ENCODE data around the gene LMBRD1. TPM values are rescaled to one million over a fixed set of nuclear protein-coding genes. Genes with fewer than 3 reads are reported as not detected.

LMBRD1 gene
- total RNA-seq: 10 to 100 TPM in 4 of 5 donors, 1 to 10 TPM in 1; 9.8 to 83.0 (median 34.8) TPM
- polyA plus RNA-seq: 10 to 100 TPM; 20.7 to 26.4 (median 25.7) TPM
- long read RNA-seq, donor 1, partial matches to known transcripts: 0 of 4 reads
- long read RNA-seq, donor 1, other reads (novel, unspliced or antisense): 0 of 4 reads
- long read RNA-seq, donor 2, transcript LMBRD1-202 (16 exons, 2,264 nt): major isoform, 8 of 12 reads
- long read RNA-seq, donor 2, partial matches to known transcripts: 0 of 12 reads
- long read RNA-seq, donor 2, other reads (novel, unspliced or antisense): 0 of 12 reads
- long read RNA-seq, donor 3, transcript LMBRD1-202 (16 exons, 2,264 nt): major isoform, 11 of 15 reads
- long read RNA-seq, donor 3, partial matches to known transcripts: 0 of 15 reads
- long read RNA-seq, donor 3, other reads (novel, unspliced or antisense): 0 of 15 reads
- long read RNA-seq, donor 4, partial matches to known transcripts: 0 of 5 reads
- long read RNA-seq, donor 4, other reads (novel, unspliced or antisense): 0 of 5 reads
- long read RNA-seq, donor 5, transcript LMBRD1-202 (16 exons, 2,264 nt): major isoform, 7 of 9 reads
- long read RNA-seq, donor 5, partial matches to known transcripts: 0 of 9 reads
- long read RNA-seq, donor 5, other reads (novel, unspliced or antisense): 0 of 9 reads
- long read RNA-seq, donor 6, transcript LMBRD1-202 (16 exons, 2,264 nt): major isoform, 26 of 36 reads
- long read RNA-seq, donor 6, partial matches to known transcripts: 7 of 36 reads
- long read RNA-seq, donor 6, other reads (novel, unspliced or antisense): 0 of 36 reads
- long read RNA-seq, donor 7, transcript LMBRD1-202 (16 exons, 2,264 nt): major isoform, 16 of 18 reads
- long read RNA-seq, donor 7, partial matches to known transcripts: 0 of 18 reads
- long read RNA-seq, donor 7, other reads (novel, unspliced or antisense): 0 of 18 reads
- long read RNA-seq, donor 8, transcript LMBRD1-202 (16 exons, 2,264 nt): major isoform, 18 of 31 reads
- long read RNA-seq, donor 8, partial matches to known transcripts: 6 of 31 reads
- long read RNA-seq, donor 8, other reads (novel, unspliced or antisense): 0 of 31 reads
- long read RNA-seq, donor 9, transcript LMBRD1-202 (16 exons, 2,264 nt): major isoform, 10 of 43 reads
- long read RNA-seq, donor 9, partial matches to known transcripts: 27 of 43 reads
- long read RNA-seq, donor 9, other reads (novel, unspliced or antisense): 0 of 43 reads
- long read RNA-seq, donor 10, transcript LMBRD1-202 (16 exons, 2,264 nt): major isoform, 5 of 7 reads
- long read RNA-seq, donor 10, partial matches to known transcripts: 0 of 7 reads
- long read RNA-seq, donor 10, other reads (novel, unspliced or antisense): 0 of 7 reads

DNA sequence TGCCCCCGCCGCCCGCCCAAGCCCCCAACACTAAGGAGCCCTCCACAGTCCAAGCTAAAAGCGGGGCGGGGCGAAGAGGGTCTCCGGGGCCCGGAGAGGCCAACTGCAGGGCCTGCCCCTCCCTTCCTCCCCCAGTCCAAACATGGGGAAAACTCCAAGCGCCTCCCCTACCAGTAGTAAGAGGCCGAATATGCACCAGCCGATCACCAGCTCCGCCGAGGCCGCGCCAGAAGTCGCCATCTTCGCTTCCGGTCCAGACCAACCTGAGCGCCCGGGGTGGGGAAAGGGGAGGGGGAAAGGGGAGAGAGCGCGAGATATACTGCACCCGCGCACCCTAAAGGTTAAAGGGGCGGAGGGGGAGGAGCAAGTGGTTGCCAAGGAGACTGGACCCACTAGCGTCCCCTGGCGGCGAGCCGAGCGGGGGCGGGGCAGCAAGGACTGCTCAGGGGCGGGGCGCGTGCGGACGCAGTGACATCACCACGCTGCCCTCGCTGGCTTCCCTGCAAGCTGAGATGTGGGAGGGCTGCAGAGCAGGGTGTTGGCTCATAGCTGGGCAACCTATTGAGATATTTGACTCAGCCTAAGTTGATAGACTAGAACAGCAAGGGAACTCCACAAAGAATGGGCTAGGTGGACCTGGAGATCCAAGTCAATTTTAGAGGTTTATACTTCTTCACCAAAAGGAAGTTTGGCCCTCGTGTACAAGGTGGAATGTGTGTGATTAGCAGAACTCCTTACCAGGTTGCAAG, at the start of gene LMBRD1:
LMBRD1 (minus strand) TSS at position 369 of the 749 bp plus-strand sequence; CDS start at position 240, 129 bp downstream.
- peak within 1 kb of the TSS; percentile 88 to 98 (median 97) for H3K27ac ChIP-seq
- TF ChIP-seq POLR2AphosphoS5 (IDR thresholded peaks at IDR 0.05): peak; percentile 55 to 85 (median 57)
- no peak for TF ChIP-seq POLR2A (IDR thresholded peaks at IDR 0.05)
- no peak for TF ChIP-seq EP300 (IDR thresholded peaks at IDR 0.05)
- TF ChIP-seq, protein P1, sequence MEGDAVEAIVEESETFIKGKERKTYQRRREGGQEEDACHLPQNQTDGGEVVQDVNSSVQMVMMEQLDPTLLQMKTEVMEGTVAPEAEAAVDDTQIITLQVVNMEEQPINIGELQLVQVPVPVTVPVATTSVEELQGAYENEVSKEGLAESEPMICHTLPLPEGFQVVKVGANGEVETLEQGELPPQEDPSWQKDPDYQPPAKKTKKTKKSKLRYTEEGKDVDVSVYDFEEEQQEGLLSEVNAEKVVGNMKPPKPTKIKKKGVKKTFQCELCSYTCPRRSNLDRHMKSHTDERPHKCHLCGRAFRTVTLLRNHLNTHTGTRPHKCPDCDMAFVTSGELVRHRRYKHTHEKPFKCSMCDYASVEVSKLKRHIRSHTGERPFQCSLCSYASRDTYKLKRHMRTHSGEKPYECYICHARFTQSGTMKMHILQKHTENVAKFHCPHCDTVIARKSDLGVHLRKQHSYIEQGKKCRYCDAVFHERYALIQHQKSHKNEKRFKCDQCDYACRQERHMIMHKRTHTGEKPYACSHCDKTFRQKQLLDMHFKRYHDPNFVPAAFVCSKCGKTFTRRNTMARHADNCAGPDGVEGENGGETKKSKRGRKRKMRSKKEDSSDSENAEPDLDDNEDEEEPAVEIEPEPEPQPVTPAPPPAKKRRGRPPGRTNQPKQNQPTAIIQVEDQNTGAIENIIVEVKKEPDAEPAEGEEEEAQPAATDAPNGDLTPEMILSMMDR (IDR thresholded peaks at IDR 0.05): peak in 5 of 7 experiments; percentile 73 to 94 (median 87)
- H3K36me3 ChIP-seq: no peaks in the 10 kb centered on the region
- intact Hi-C loops (cut with DNase I; ENCODE audit: low total_unique reads): no loop called here
- DNase-seq: peak; percentile 99
- no peaks in the 10 kb centered on the region for H3K9me3 ChIP-seq
- peak within 1 kb of the TSS; percentile 62 to 89 (median 67) for H3K4me3 ChIP-seq
- WGBS, 5 donors: 1% methylated on average over 29 to 39 of the region's 39 CpGs
- H3K4me1 ChIP-seq: peaks cover 0 to 52% (median 22%) of the 10 kb centered on the region in 4 donors
- H3K27me3 ChIP-seq: no peaks in the 10 kb centered on the region

DNA sequence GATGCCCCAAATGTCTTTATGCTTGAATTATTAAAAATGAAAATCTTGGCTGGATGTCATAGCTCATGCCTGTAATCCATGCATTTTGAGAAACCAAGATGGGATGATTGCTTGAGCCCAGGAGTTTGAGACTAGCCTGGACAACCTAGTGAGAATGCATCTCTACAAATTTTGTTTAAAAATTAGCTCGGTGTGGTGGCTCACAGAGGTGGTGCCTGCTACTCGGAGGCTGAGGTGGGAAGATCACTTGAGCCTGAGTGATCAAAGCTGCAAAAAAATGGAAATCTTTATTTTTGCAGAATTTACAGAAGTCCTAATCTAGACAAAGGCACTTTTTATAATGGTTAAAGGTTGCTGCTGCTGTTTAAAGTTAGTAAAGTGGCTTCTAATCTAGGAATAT, 49.5 kb upstream of the LMBRD1 start:
- Histone ChIP-seq H3K9me3 (no peaks in the 10 kb centered on the region), H3K4me1 (no peaks in the 10 kb centered on the region), H3K4me3 (no peak overlapping the region), H3K36me3 (no peaks in the 10 kb centered on the region), H3K27ac (no peak overlapping the region), H3K27me3 (no peaks in the 10 kb centered on the region)
- TF ChIP-seq, protein P1 (IDR thresholded peaks at IDR 0.05): no peak
- no peak for TF ChIP-seq POLR2AphosphoS5 (IDR thresholded peaks at IDR 0.05)
- TF ChIP-seq EP300 (IDR thresholded peaks at IDR 0.05): no peak
- TF ChIP-seq POLR2A (IDR thresholded peaks at IDR 0.05): no peak
- no peak for DNase-seq
- intact Hi-C loops (cut with DNase I; ENCODE audit: low total_unique reads): no loop called here
- 68 to 82% (median 76%) methylated on average over 2 of the region's 2 CpGs for WGBS, 5 donors

DNA sequence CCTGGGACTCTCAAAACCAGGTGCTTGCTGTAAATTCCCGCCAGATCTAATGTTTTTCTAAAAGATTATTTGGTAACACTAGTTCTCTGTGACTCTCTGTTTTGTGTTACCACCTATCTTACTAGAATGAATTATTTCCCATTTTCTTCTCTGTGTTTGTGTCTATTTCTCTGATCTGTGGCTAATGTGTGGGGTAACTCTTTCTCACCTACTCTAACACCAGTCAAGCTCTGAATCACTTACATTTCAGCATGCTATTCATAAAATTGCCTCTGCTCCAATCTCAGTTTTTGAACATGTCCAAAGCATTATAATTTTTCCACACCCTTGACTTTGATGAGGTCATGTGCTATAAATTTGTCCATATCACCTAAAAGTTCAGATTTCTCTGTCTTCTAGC, 46.4 kb upstream of the LMBRD1 start:
- intact Hi-C loops (cut with DNase I; ENCODE audit: low total_unique reads): no loop called here

More for the DNA sequence above, 46.4 kb upstream of the LMBRD1 start:
- no peaks in the 10 kb centered on the region for H3K27me3 ChIP-seq
- no peak overlapping the region for H3K27ac ChIP-seq
- H3K4me3 ChIP-seq: no peak overlapping the region
- no peaks in the 10 kb centered on the region for H3K9me3 ChIP-seq
- no peaks in the 10 kb centered on the region for H3K36me3 ChIP-seq
- H3K4me1 ChIP-seq: no peaks in the 10 kb centered on the region
- WGBS, 5 donors: 65 to 90% (median 71%) methylated on average over 1 of the region's 1 CpG
- DNase-seq: no peak
- TF ChIP-seq EP300 (IDR thresholded peaks at IDR 0.05) (no peak), POLR2AphosphoS5 (IDR thresholded peaks at IDR 0.05) (no peak), POLR2A (IDR thresholded peaks at IDR 0.05) (no peak)
- TF ChIP-seq, protein P1 (IDR thresholded peaks at IDR 0.05): no peak
